Measurements from ENCODE around the gene CAMTA1.

CAMTA1 gene

DNA sequence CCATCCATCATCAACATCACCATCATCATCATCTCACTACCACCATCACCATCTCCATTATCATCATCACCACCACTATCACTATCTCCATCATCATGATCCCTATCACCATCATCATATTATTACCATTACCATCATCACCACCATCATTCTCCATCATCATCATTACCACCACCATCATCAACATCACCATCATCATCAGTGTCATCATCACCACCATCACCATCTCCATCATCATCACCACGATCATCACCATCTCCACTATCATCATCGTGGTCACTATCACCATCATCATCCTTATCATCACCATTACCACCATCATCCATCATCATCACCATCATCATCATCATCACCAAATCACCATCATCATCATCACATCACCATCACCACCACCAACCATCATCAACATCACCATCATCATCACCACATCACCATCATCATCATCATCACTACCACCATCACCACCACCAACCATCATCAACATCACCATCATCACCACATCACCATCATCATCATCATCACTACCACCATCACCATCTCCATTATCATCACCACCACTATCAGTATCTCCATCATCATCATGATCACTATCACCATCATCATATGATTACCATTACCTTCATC is 783.8 kb downstream of the CAMTA1 start:
- POLR2A ChIA-PET, result no interaction called here
- Histone ChIP-seq H3K27ac (ENCODE audit: extremely low read depth, low read depth, low read length) (no peak overlapping the region), H3K36me3 (ENCODE audit: control insufficient read depth in 2 of 2, insufficient read depth in 1 of 2, low read length in 2 of 2) (no peaks in the 10 kb centered on the region), H3K4me3 (ENCODE audit: low read depth, low read length) (no peak overlapping the region), H3K9me3 (ENCODE audit: control insufficient read depth, insufficient read depth, low read depth, low read length) (no peaks in the 10 kb centered on the region), H3K4me1 (ENCODE audit: control insufficient read depth, insufficient read depth, low read length) (no peaks in the 10 kb centered on the region)
- CTCF ChIA-PET, result no interaction called here
- TF ChIP-seq, protein P1, sequence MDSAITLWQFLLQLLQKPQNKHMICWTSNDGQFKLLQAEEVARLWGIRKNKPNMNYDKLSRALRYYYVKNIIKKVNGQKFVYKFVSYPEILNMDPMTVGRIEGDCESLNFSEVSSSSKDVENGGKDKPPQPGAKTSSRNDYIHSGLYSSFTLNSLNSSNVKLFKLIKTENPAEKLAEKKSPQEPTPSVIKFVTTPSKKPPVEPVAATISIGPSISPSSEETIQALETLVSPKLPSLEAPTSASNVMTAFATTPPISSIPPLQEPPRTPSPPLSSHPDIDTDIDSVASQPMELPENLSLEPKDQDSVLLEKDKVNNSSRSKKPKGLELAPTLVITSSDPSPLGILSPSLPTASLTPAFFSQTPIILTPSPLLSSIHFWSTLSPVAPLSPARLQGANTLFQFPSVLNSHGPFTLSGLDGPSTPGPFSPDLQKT (IDR thresholded peaks at IDR 0.05; ENCODE audit: borderline replicate concordance, low read depth, low read length), result no peak
- 0 out of 2 replicates have a peak, but pooled peaks have one; percentile 9 for TF ChIP-seq ZNF114 (tag by site-specific recombination; IDR thresholded peaks at IDR 0.05)
- TF ChIP-seq, protein P2, sequence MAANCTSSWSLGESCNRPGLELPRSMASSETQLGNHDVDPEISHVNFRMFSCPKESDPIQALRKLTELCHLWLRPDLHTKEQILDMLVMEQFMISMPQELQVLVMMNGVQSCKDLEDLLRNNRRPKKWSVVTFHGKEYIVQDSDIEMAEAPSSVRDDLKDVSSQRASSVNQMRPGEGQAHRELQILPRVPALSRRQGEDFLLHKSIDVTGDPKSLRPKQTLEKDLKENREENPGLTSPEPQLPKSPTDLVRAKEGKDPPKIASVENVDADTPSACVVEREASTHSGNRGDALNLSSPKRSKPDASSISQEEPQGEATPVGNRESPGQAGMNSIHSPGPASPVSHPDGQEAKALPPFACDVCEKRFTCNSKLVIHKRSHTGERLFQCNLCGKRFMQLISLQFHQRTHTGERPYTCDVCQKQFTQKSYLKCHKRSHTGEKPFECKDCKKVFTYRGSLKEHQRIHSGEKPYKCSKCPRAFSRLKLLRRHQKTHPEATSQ (tag by site-specific recombination; IDR thresholded peaks at IDR 0.05), result 0 out of 2 replicates have a peak, but pooled peaks have one; percentile 19
- TF ChIP-seq, protein P3, sequence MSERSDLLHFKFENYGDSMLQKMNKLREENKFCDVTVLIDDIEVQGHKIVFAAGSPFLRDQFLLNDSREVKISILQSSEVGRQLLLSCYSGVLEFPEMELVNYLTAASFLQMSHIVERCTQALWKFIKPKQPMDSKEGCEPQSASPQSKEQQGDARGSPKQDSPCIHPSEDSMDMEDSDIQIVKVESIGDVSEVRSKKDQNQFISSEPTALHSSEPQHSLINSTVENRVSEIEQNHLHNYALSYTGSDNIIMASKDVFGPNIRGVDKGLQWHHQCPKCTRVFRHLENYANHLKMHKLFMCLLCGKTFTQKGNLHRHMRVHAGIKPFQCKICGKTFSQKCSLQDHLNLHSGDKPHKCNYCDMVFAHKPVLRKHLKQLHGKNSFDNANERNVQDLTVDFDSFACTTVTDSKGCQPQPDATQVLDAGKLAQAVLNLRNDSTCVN (tag by site-specific recombination; optimal IDR thresholded peaks at IDR 0.05), result peak; percentile 14
- no peak for TF ChIP-seq SP2 (tag by site-specific recombination; IDR thresholded peaks at IDR 0.05)
- TF ChIP-seq ZNF596 (tag by site-specific recombination; IDR thresholded peaks at IDR 0.05), result no peak
- no peak for TF ChIP-seq ZNF654 (tag by site-specific recombination; IDR thresholded peaks at IDR 0.05; ENCODE audit: low read depth)
- no peak; the same call in 1 of the 2 replicates for TF ChIP-seq ZNF16 (tag by site-specific recombination; IDR thresholded peaks at IDR 0.05; ENCODE audit: low read depth)
- TF ChIP-seq KLF16 (tag by site-specific recombination; IDR thresholded peaks at IDR 0.05), result 0 out of 2 replicates have a peak, but pooled peaks have one; percentile 28
- no peak for TF ChIP-seq ZNF777 (tag by site-specific recombination; IDR thresholded peaks at IDR 0.05; ENCODE audit: borderline replicate concordance)
- no peak for TF ChIP-seq GLI2 (tag by site-specific recombination; IDR thresholded peaks at IDR 0.05; ENCODE audit: borderline replicate concordance, low read depth)
- TF ChIP-seq ZNF140 (tag by site-specific recombination; IDR thresholded peaks at IDR 0.05), result 0 out of 2 replicates have a peak, but pooled peaks have one; percentile 17
- no peak for TF ChIP-seq ZNF2 (tag by site-specific recombination; IDR thresholded peaks at IDR 0.05)
- TF ChIP-seq ZNF133 (tag by site-specific recombination; IDR thresholded peaks at IDR 0.05), result 0 out of 2 replicates have a peak, but pooled peaks have one; percentile 8
- TF ChIP-seq CTCF (tag by site-specific recombination; IDR thresholded peaks at IDR 0.05), result no peak
- no peak for TF ChIP-seq ZNF677 (tag by site-specific recombination; IDR thresholded peaks at IDR 0.05)
- no peak for TF ChIP-seq ZNF623 (tag by site-specific recombination; IDR thresholded peaks at IDR 0.05)
- no peak for TF ChIP-seq KLF7 (tag by site-specific recombination; IDR thresholded peaks at IDR 0.05; ENCODE audit: borderline replicate concordance)
- TF ChIP-seq ZNF544 (tag by site-specific recombination; IDR thresholded peaks at IDR 0.05), result no peak
- TF ChIP-seq SCRT1 (tag by site-specific recombination; IDR thresholded peaks at IDR 0.05; ENCODE audit: borderline replicate concordance), result no peak
- no peak for TF ChIP-seq ZNF10 (tag by site-specific recombination; IDR thresholded peaks at IDR 0.05)
- TF ChIP-seq ZNF514 (tag by site-specific recombination; IDR thresholded peaks at IDR 0.05), result 0 out of 2 replicates have a peak, but pooled peaks have one; percentile 11
- TF ChIP-seq ZNF157 (tag by site-specific recombination; IDR thresholded peaks at IDR 0.05), result 0 out of 2 replicates have a peak, but pooled peaks have one; percentile 6
- TF ChIP-seq, protein P4, sequence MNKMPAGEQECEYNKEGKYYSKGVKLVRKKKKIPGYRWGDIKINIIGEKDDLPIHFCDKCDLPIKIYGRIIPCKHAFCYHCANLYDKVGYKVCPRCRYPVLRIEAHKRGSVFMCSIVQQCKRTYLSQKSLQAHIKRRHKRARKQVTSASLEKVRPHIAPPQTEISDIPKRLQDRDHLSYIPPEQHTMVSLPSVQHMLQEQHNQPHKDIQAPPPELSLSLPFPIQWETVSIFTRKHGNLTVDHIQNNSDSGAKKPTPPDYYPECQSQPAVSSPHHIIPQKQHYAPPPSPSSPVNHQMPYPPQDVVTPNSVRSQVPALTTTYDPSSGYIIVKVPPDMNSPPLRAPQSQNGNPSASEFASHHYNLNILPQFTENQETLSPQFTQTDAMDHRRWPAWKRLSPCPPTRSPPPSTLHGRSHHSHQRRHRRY (tag by site-specific recombination; IDR thresholded peaks at IDR 0.05), result no peak
- no peak for TF ChIP-seq ZBTB6 (tag by site-specific recombination; IDR thresholded peaks at IDR 0.05)
- TF ChIP-seq ZNF473 (tag by site-specific recombination; IDR thresholded peaks at IDR 0.05), result 0 out of 2 replicates have a peak, but pooled peaks have one; percentile 15
- 0 out of 2 replicates have a peak, but pooled peaks have one; percentile 42 for TF ChIP-seq ZNF48 (tag by site-specific recombination; IDR thresholded peaks at IDR 0.05)
- TF ChIP-seq ZNF266 (tag by site-specific recombination; IDR thresholded peaks at IDR 0.05; ENCODE audit: low read depth), result no peak
- TF ChIP-seq ZNF626 (tag by site-specific recombination; IDR thresholded peaks at IDR 0.05), result no peak

Measured in HEK293 (cell line).